HG02840 (cell line): ENCODE results near the gene RRAD.

Experiments
- ATAC-seq: cut with Tn5 transposase; IDR thresholded peaks from one replicate; pipeline ENCODE4 v1.9.1; 2021; ENCODE audit warnings: mild to moderate bottlenecking, moderate library complexity, moderate number of reproducible peaks; ENCODE audit not compliant: unreplicated experiment, low FRiP score

RRAD gene

GRCh38 chr16:66918803-66919568 is 6.3 kb downstream of the RRAD start, which contains the start of gene CDH16:
CDH16 (minus strand) TSS chr16:66918885; CDS start chr16:66918065, 820 bp downstream.
- no peak for ATAC-seq

- no peak for ATAC-seq
Observed at GRCh38 chr16:66918355-66918754, 7.0 kb downstream of the RRAD start.

- no peak for ATAC-seq
Observed at GRCh38 chr16:66917741-66918140, 7.6 kb downstream of the RRAD start.

GRCh38 chr16:66916518-66916917 is 8.8 kb downstream of the RRAD start:
- ATAC-seq = no peak

GRCh38 chr16:66915041-66915440 is 10.3 kb downstream of the RRAD start:
- ATAC-seq = no peak

- ATAC-seq = no peak
Observed at GRCh38 chr16:66914541-66914940, 10.8 kb downstream of the RRAD start.

GRCh38 chr16:66913711-66914110 is 11.6 kb downstream of the RRAD start:
- no peak for ATAC-seq

- no peak for ATAC-seq
Observed at GRCh38 chr16:66913081-66913480, 12.3 kb downstream of the RRAD start.

- no peak for ATAC-seq
Observed at GRCh38 chr16:66911801-66912200, 13.5 kb downstream of the RRAD start.

GRCh38 chr16:66911112-66911511 is 14.2 kb downstream of the RRAD start:
- ATAC-seq = no peak

GRCh38 chr16:66910175-66910940 is 15.0 kb downstream of the RRAD start:
- ATAC-seq = no peak

GRCh38 chr16:66908762-66909559 is 16.4 kb downstream of the RRAD start:
- no peak for ATAC-seq

GRCh38 chr16:66908116-66908515 is 17.2 kb downstream of the RRAD start:
- ATAC-seq = no peak

GRCh38 chr16:66906916-66907836 is 18.2 kb downstream of the RRAD start:
- no peak for ATAC-seq

GRCh38 chr16:66905633-66906539 is 19.4 kb downstream of the RRAD start:
- no peak for ATAC-seq

- no peak for ATAC-seq
Observed at GRCh38 chr16:66904846-66905632, 20.3 kb downstream of the RRAD start.

GRCh38 chr16:66904428-66904845 is 20.9 kb downstream of the RRAD start:
- no peak for ATAC-seq
